Fibroblast of the conjunctiva (primary cell): ENCODE measurements around the gene DOK7.

Source experiments
- DNase-seq: peaks from one replicate; pipeline ENCODE4 v3.0.0-alpha.2; 2010; ENCODE audit warnings: low read depth

Gene DOK7

GRCh38 chr4:3487861-3488260, 24.8 kb downstream of the DOK7 start:
- DNase-seq = no peak

DNA sequence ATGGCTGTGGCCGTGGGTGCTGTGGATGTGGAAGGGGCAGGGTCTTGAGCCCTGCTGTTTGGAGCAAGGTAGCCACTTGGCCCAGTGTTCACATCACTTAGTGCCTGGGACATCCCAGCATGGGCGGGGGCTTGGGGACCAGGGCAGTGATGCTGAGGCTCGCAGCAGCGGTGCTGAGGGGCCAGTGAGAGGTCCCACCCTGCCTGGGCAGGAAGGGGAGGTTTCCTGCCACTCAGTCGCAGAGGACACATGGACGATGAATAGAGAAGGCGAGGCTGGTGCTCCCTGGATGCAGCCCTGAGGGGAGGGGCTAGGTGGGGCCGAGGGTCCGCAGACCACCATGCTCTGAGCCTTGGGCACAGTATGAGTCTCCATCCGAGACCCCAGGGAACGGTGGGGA, 25.7 kb downstream of the DOK7 start:
- DNase-seq = no peak

DNA sequence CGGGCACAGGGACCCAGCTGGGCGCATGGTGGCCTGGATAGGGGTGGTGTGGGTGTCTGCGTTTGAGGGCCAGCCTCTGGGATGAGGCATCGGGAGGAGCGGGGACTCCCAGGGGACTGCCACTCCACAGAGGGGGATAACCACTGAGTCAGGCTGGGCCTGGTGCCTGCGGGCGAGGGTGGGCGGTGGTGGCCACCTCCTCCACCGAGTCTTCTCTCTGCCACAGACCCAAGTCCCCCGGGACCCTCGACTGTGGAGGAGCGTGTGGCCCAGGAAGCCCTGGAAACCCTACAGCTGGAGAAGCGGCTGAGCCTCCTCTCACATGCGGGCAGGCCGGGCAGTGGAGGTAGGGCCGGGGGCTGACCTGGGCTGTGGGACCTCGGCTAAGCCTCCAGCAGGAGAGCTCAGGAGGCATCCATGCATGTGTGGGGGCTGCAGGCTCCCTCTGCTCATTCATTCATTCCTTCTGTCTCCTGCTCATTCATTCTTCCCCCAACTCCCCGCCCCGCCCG, 26.4 kb downstream of the DOK7 start:
- no peak for DNase-seq

GRCh38 chr4:3491681-3492405, 28.7 kb downstream of the DOK7 start:
- DNase-seq = no peak

- no peak for DNase-seq
Observed at GRCh38 chr4:3492741-3493719, 29.9 kb downstream of the DOK7 start.

- no peak for DNase-seq
Observed at GRCh38 chr4:3493720-3494461, 30.8 kb downstream of the DOK7 start.

GRCh38 chr4:3494462-3494871, 31.4 kb downstream of the DOK7 start:
- no peak for DNase-seq

DNA sequence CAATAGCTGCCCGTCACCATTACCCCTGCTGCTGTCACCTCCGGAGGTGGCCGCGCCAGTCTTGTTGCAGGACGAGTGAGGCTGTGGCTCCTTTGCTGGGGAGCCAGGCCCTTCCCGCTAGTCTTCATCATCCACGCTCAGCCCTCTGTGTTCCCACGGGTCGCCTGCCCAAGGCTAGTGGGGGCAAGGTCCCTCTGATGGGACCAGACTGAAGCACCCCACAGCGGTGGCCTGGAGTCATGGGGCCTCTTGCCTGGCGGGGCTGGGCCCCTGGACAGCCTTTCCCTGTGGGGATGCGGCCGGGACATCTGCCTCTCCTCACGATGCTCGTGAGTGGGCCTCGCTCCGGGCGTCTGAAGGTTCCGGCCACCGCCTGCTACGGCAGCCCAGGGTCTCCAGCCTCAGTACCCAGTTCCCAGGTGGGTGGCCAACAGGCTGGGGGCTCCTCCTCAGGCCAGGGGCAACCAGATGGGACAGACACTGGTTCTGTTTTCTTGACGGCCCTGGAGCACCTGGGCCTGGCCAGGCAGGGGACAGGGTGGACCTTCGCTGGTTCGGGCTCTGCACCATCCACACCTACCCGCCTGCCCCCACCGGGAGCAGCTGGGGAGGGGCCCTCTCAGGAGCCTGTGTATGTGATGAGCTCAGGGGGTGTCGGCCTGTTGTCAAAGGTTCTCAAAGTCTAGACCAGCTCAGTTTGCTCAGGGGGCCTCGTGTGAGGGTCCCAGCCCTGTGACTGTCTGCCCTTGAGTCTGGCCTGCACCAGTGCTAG, 32.3 kb downstream of the DOK7 start:
- DNase-seq = no peak

DNA sequence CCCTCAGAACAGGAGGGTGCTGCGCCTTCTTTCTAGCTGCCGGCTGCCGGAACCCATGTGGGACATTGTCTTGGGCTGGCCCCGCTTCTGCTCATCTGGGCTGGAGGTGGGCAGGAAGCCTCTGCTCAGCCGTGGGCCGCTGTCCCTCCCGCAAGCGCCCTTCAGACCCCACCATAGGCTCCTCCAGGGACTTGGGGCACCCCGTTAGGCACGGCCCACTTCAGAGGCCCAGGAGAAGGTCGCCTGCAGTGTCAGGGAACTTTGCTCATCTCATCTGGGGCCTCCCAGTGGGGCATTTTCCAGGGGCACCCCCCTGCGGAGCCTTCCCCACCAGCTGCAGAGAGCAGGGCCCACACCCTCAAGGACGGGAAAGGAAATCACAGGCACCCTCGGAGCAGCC, 32.9 kb downstream of the DOK7 start:
- no peak for DNase-seq

GRCh38 chr4:3497095-3497494, 34.0 kb downstream of the DOK7 start:
- no peak for DNase-seq

- DNase-seq = no peak
Observed at GRCh38 chr4:3497523-3498389, 34.6 kb downstream of the DOK7 start.

DNA sequence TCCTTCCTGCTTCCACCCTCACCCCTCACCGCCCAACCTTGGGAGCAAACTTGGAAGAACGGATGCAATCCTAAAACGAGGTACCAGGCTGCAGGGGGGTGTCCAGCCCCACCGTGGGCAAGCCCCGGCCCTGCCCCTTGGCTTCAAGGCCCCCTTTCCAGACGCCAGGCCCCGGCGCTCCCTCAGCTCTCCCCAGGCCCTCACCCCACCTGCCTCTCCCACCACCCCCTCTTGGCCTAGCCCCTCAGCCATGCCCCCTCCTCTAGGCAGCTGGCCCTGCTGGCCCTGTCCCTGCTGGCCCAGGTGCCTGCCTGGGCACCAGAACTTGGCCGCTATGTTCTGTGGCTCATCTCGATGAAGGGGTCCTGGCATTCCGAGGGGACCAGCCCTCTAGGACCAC, 35.3 kb downstream of the DOK7 start:
- no peak for DNase-seq

GRCh38 chr4:3498901-3499510, 35.9 kb downstream of the DOK7 start:
- DNase-seq = no peak

DNA sequence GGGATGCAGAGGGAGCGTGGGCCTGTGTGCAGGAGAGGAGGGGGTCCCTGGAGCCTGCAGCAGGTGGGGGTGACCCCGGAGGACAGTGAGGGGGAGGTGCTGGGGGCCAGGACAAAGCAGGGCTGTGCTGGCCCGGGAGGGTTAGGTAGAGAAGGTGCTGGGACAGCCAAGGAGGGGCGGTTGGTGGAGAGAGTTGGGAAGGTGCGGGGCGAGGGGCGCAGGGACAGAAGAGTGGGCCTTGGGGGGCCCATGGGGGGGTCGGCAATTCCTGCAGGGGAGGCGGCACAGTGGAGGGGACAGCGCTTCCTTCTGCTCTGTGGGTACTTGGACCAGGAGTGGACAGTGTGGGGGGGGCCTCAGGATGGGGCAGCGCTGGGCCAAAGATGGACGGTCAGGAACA, 36.6 kb downstream of the DOK7 start:
- no peak for DNase-seq

DNA sequence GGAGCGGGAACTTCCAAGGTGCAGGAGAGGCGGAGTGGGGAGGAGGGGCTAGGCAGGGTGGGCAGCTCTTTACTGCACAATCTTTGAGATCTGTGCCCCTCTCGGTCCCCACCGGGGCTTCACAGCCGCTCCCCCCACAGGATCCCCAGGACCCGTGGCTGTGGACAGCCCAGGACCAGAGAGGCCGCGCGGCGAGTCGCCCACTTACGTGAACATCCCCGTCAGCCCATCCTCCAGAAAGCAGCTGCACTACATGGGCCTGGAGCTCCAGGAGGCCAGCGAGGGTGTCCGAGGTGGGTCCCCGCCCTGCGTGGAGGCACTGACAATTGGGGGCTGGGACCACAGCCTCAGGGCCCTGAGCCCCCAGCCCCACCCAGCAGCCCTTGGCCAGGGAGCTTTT, 37.0 kb downstream of the DOK7 start:
- no peak for DNase-seq

GRCh38 chr4:3500634-3501101, 37.6 kb downstream of the DOK7 start:
- no peak for DNase-seq

DNA sequence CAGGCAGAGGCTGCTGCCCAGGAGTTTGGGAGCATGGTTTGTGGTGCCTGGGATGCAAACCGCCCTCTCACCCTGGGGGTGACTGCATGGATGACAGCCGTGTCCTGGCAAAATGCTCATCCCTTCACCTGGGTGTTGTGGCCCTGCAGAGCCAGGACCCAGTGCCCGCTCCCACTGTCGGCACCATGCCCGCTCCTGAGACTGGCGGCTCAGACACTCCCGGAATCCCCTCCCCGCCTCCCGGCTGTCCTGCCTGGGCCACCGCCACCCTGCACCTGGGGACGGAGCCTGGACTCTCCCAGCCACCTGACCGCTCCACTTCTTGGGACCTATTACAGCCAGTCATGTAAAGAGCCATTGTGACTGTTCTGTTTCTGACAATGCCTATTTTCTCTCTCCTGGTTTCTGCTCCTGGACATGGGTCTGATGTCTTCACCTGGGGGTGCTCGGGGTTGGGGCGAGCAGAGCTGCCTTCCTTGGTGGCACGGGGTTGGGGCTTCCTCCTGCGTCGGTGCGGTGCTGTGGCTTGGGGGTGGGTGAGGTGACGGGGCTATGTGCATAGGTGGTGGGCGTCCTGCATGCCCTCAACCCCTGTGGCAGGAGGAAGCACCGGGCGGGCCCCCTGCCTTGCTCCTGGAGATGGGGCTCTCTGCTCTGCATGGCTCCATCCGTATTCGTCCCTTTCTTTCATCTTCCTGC, 38.2 kb downstream of the DOK7 start:
- no peak for DNase-seq

DNA sequence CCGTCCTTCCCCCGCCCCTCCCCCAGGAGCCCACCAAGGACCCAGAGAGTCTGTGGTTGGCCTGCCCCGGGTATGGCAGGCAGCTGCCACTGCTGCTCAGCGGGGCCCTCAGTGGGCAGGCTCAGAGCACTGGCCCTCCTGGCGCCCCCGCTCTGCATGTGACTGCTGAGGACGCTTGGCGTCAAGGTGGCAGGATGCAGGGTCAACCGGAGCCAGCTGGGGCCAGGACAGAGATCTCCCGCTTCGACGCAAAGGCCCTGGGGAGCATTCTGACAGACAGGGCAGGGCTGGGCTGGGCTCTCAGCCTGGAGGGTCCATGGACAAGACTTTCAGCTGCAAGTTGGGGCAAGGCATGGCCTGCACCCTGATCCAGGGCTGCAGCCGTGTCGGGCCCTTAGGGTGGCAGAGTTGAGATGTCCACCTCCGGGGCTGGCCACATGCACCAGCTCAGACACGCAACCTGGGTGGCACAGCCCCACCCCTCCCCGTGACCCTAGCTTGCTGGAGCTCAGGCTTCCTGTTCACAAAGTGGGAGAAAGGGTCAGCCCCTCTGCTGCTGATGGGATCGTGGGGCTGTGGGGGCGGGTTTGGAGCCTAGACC, 38.8 kb downstream of the DOK7 start:
- DNase-seq = no peak
